Kasumi-1 (cell line): ENCODE data around the gene EPS8L3.
"Not testable (repeated sequence)": the region's sequence is repeated elsewhere in the genome, so short reads cannot be mapped to it uniquely, and the experiment has no call there.

Experiments used
- DNase-seq, 2 experiments: peaks; one replicate each; lab custom pipeline; 2025; lab: John Stamatoyannopoulos, UW

The EPS8L3 gene

DNA sequence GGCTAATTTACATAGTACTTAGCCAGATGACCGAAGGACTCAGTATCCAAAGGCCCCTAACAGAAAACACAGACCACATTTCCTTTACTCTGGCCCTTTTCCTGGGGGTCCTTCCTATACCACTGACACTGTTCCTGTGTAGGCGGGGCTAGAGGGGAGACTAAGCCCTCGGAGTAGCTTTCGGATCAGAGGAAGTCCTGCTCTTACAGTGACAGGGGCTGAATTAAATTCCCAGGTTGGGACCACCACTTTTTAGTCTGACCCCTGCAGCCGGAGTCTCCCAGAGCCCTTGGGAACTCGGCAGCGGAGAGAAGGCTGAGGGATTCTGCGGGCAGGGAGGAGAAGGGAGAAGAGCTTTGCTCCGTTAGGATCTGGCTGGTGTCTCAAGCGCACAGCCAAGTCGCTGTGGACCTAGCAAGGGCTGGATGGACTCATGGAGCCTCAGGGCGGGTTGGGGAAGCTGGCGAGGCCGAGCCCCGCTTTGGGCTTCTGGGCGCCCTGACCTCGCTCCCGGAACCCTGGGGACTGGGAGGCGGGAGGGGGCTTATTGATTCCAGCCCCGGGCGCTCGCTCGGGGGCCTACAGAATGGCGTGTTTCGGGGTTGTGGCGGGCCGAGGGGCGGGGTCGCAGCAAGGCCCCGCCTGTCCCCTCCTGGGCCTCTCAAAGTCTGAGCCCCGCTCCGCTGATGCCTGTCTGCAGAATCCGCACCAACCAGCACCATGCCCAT lies 52.0 kb downstream of the EPS8L3 start, which contains the start of gene GSTM5:
TSS of gene GSTM5 (plus strand) at position 659 of the 728 bp plus-strand sequence. CDS start at position 721, 62 bp downstream.
- DNase-seq: not testable (repeated sequence)

DNA sequence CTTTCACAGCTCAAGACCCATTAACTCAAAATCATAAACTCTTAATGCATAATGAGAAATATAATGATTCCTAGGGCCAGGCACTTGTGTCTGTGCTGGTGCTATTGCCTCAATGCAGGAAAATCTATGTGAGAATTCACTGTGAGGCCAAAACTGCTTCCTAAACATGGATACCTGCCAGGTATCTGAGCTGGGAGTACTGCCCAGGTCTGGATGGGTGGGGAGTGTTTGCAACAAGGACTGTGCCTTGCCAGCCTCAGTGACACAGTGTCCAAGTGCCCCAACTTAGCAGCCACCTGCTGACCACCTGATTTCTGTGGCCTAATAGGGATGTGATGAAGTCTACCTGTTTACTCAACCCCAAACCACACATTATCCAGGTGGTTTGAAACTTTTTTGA lies 53.9 kb downstream of the EPS8L3 start:
- DNase-seq: not testable (repeated sequence)

DNA sequence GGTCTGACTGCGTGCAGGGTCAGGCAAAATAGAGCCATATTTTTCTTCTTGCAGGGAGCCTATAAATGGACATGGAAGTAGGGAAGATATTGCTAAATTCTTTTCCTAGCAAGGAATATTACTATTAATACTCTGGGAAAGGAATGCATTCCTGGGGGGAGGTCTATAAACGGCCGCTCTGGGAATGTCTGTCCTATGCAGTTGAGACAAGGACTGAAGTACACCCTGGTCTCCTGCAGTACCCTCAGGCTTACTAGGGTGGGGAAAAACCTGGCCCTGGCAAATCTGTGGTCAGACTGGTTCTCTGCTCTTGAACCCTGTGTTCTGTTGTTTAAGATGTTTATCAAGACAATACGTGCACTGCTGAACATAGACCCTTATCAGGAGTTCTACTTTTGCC lies 54.8 kb downstream of the EPS8L3 start:
- not testable (repeated sequence) for DNase-seq

DNA sequence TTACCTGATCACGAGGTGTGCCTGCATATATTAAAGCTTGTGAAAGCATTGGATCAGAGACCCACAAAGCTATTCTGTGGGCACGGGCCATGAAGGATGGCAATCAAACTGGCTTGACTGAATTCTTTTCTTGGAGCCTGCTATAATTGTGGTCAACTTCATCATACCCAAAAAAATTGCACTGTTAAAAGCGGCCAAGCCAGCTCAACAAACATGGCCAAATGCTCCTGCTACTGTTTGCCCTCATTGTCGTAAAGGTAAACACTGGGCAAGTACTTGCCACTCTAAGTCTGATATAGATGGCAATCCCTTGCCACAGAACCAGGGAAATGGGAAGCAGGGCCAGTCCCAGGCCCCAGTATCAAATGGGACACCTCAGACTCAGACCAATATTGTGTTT lies 58.3 kb downstream of the EPS8L3 start:
- no peak for DNase-seq

DNA sequence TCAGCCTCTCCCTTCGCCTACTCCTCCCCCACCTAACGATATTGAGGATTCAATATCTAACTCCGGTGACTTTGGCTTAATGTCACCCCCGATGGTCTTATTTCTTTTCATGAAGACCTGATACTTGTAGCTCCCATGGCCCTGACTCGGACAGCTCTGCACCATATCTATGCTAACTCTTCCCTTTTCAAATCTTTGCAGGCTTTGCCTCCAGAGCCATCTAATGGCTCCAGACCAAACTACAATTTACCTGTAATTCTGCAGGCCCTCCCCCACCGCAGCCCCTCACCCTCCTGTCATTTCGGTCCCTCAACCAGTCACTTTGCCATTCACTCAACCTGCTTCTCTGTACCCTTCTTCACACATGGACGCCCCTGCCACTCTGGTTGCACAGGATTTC lies 59.5 kb downstream of the EPS8L3 start:
- DNase-seq: no peak

DNA sequence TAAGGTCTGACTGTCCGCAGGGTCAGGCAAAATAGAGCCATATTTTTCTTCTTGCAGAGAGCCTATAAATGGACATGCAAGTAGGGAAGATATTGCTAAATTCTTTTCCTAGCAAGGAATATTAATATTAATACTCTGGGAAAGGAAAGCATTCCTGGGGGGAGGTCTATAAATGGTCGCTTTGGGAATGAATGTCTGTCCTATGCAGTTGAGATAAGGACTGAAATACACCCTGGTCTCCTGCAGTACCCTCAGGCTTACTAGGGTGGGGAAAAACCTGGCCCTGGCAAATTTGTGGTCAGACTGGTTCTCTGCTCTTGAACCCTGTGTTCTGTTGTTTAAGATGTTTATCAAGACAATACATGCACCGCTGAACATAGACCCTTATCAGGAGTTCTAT lies 60.8 kb downstream of the EPS8L3 start:
- DNase-seq: not testable (repeated sequence)
